Measurements from ENCODE around the gene SMYD3. TPM values are rescaled to one million over a fixed set of nuclear protein-coding genes. Genes with fewer than 3 reads are reported as not detected.
A peak's percentile ranks its signal among the peaks of the same experiment; 100 is the strongest.

Gene SMYD3
- total and polyA plus RNA-seq, 5 donors from 2014 or later = 17.7 to 36.6 (median 28.9) TPM

DNA sequence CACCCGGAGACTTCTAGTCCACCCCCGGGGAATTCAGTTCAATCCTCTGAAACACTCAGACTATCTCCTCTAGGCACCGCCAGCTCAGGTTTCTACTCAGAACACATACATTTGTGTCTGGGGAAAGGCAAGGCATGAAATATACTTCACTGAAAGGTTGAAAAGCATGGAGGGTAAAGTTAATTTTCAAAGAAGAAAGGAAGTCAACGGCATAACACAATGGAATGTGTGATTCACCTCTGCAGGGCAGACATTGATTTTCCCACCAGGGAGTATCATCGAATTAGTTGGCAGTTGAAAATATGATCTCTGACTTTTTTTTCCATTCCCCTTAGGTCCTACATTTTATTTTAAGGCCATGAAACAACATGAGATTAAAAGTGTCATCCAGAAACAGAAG lies 669.4 kb downstream of the SMYD3 start:
- ATAC-seq (ENCODE audit: low read depth in 2 of 2) (no peak), DNase-seq (no peak)
- no peak overlapping the region for H3K4me3 Mint-ChIP-seq
- H3K36me3 ChIP-seq (ENCODE audit: control insufficient read depth, insufficient read depth, low read length) = peaks cover 4% of the 10 kb centered on the region
- peak overlapping the region in 1 of 3 donors; percentile 29 for H3K27ac Mint-ChIP-seq
- no peaks in the 10 kb centered on the region for H3K9me3 ChIP-seq (ENCODE audit: control insufficient read depth in 2 of 2, low read length in 2 of 2)
- H3K4me3 ChIP-seq (ENCODE audit: low read depth, low read length) = no peak overlapping the region
- no peaks in the 10 kb centered on the region for H3K27me3 Mint-ChIP-seq
- H3K27me3 ChIP-seq (ENCODE audit: control insufficient read depth, insufficient read depth, low read length) = no peaks in the 10 kb centered on the region
- peaks cover 0 to 7% (median 0%) of the 10 kb centered on the region in 4 donors for H3K4me1 Mint-ChIP-seq
- no peaks in the 10 kb centered on the region for H3K4me1 ChIP-seq (ENCODE audit: control insufficient read depth, insufficient read depth, low read length, poor library complexity, severe bottlenecking)
- H3K27ac ChIP-seq (ENCODE audit: insufficient read depth, low read length, poor library complexity, severe bottlenecking) = no peak overlapping the region
- H3K9me3 Mint-ChIP-seq = no peaks in the 10 kb centered on the region
- peaks cover 31% of the 10 kb centered on the region for H3K36me3 Mint-ChIP-seq

DNA sequence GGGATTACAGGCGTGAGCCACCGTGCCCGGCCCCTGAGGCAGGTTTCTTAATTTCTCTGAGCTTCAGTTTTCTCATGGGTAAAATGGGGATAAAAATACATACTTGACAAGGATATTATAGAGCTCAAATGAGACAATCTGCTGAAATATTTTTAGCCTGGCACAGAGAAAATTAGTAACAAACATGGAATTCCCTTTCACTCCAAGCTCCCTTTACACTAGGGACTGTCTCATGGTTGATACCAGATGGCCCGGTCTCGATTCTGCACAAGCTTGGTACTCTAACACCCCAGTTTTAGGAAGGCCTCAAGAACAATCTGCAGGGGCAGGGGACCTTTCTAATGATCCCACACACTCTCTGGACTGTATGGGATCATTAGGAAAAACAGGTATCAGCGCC lies 671.7 kb downstream of the SMYD3 start:
- DNase-seq (no peak), ATAC-seq (ENCODE audit: low read depth in 2 of 2) (no peak)
- H3K36me3 Mint-ChIP-seq = peaks cover 45% of the 10 kb centered on the region
- no peaks in the 10 kb centered on the region for H3K27me3 Mint-ChIP-seq
- H3K27ac Mint-ChIP-seq = no peak overlapping the region
- H3K4me1 Mint-ChIP-seq = peaks cover 0 to 7% (median 0%) of the 10 kb centered on the region in 4 donors
- no peak overlapping the region for H3K4me3 Mint-ChIP-seq
- H3K9me3 ChIP-seq (ENCODE audit: control insufficient read depth in 2 of 2, low read length in 2 of 2) = no peaks in the 10 kb centered on the region
- no peaks in the 10 kb centered on the region for H3K27me3 ChIP-seq (ENCODE audit: control insufficient read depth, insufficient read depth, low read length)
- H3K4me1 ChIP-seq (ENCODE audit: control insufficient read depth, insufficient read depth, low read length, poor library complexity, severe bottlenecking) = no peaks in the 10 kb centered on the region
- H3K4me3 ChIP-seq (ENCODE audit: low read depth, low read length) = no peak overlapping the region
- no peaks in the 10 kb centered on the region for H3K9me3 Mint-ChIP-seq
- H3K27ac ChIP-seq (ENCODE audit: insufficient read depth, low read length, poor library complexity, severe bottlenecking) = no peak overlapping the region
- peaks cover 4% of the 10 kb centered on the region for H3K36me3 ChIP-seq (ENCODE audit: control insufficient read depth, insufficient read depth, low read length)

DNA sequence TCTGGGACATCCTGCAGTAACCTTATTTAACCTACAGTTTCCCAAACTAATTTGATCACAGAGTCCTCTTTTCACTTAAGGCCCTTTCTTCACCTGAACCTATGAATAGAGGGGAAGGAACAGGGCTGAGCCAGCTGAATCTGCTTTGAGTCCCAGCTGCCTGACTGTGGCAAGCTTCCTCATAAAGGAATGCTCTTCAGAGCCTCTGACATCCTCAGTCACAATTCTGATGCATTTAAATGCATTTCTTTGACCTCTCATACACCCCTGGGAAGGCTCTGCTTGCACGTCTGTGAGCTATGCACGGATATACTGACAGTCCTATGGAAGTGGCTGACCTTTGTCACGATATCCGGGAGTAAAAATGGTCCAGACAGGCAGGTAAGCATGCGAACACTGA lies 673.1 kb downstream of the SMYD3 start:
- H3K27me3 ChIP-seq (ENCODE audit: control insufficient read depth, insufficient read depth, low read length) = no peaks in the 10 kb centered on the region
- Mint-ChIP-seq H3K36me3 (peaks cover 48% of the 10 kb centered on the region), H3K9me3 (peaks cover 0 to 2% (median 0%) of the 10 kb centered on the region in 7 donors), H3K4me3 (no peak overlapping the region), H3K4me1 (no peaks in the 10 kb centered on the region), H3K27me3 (no peaks in the 10 kb centered on the region), H3K27ac (peak overlapping the region in 1 of 3 donors; percentile 53)
- H3K36me3 ChIP-seq (ENCODE audit: control insufficient read depth, insufficient read depth, low read length) = peaks cover 4% of the 10 kb centered on the region
- no peak for DNase-seq
- ATAC-seq (ENCODE audit: low read depth in 2 of 2) = no peak
- no peak overlapping the region for H3K4me3 ChIP-seq (ENCODE audit: low read depth, low read length)
- H3K27ac ChIP-seq (ENCODE audit: insufficient read depth, low read length, poor library complexity, severe bottlenecking) = no peak overlapping the region
- no peaks in the 10 kb centered on the region for H3K4me1 ChIP-seq (ENCODE audit: control insufficient read depth, insufficient read depth, low read length, poor library complexity, severe bottlenecking)
- H3K9me3 ChIP-seq (ENCODE audit: control insufficient read depth in 2 of 2, low read length in 2 of 2) = no peaks in the 10 kb centered on the region

DNA sequence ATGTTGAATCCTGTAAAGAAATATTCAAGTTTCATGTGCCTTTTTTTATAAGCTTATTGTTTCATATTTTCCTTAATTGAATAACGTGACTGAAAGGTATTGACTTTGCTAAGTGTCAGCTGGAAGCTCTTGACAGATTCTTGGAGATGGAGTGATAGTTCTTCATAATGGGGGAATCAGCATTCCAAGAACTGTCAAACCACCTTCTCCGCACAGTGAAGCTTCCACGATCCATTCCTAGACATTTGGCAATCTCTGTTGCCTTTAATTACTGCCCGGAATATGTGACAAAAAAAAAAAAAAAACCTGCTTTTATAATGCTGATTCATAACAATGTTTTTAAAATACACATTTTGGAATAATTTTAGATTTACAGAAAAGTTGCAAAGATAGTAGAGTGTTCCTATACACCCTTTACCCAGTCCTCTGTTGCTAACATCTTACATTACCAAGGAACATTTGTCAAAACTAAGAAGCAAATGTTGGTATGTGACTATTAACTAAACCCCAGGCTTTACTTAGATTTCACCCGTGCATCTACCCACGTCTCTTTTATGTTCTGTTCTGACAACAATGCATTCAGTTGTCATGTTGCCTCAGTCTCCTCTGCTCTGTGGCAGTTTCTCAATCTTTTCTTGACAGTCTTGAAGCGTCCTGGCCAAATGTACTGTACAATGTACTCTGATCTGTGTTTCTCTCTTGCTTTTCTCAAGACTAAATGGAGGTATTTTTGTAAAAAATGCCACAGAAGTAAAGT lies 674.1 kb downstream of the SMYD3 start:
- H3K27ac Mint-ChIP-seq = no peak overlapping the region
- peaks cover 47% of the 10 kb centered on the region for H3K36me3 Mint-ChIP-seq
- H3K9me3 ChIP-seq (ENCODE audit: control insufficient read depth in 2 of 2, low read length in 2 of 2) = no peaks in the 10 kb centered on the region
- DNase-seq (no peak), ATAC-seq (ENCODE audit: low read depth in 2 of 2) (no peak)
- H3K27me3 Mint-ChIP-seq = no peaks in the 10 kb centered on the region
- H3K27ac ChIP-seq (ENCODE audit: insufficient read depth, low read length, poor library complexity, severe bottlenecking) = no peak overlapping the region
- peaks cover 0 to 2% (median 0%) of the 10 kb centered on the region in 7 donors for H3K9me3 Mint-ChIP-seq
- no peak overlapping the region for H3K4me3 ChIP-seq (ENCODE audit: low read depth, low read length)
- H3K4me3 Mint-ChIP-seq = no peak overlapping the region
- H3K36me3 ChIP-seq (ENCODE audit: control insufficient read depth, insufficient read depth, low read length) = peaks cover 4% of the 10 kb centered on the region
- no peaks in the 10 kb centered on the region for H3K4me1 Mint-ChIP-seq
- no peaks in the 10 kb centered on the region for H3K27me3 ChIP-seq (ENCODE audit: control insufficient read depth, insufficient read depth, low read length)
- no peaks in the 10 kb centered on the region for H3K4me1 ChIP-seq (ENCODE audit: control insufficient read depth, insufficient read depth, low read length, poor library complexity, severe bottlenecking)

DNA sequence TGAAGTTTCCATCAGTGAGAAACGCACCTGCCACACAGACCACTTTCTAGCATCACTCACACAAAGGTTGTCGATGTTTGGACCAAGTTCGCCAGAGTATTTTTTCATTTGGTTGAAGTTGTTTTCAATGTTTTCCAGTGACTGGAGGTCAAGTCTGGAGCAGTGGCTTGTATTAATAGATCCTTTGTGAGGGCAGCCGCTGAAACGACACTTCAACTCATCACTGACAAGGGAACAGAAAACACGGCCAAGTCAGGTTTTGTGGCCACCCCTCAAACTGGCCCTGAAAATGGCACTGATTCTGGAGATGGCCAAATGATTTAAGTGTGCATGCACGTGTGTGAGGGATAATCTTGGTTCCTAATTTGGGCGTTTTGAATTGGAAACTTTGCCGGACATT lies 675.6 kb downstream of the SMYD3 start:
- no peaks in the 10 kb centered on the region for H3K4me1 Mint-ChIP-seq
- H3K9me3 Mint-ChIP-seq = peaks cover 0 to 4% (median 0%) of the 10 kb centered on the region in 7 donors
- ATAC-seq (ENCODE audit: low read depth in 2 of 2) (no peak), DNase-seq (no peak)
- Histone ChIP-seq H3K4me1 (ENCODE audit: control insufficient read depth, insufficient read depth, low read length, poor library complexity, severe bottlenecking) (no peaks in the 10 kb centered on the region), H3K9me3 (ENCODE audit: control insufficient read depth in 2 of 2, low read length in 2 of 2) (no peaks in the 10 kb centered on the region), H3K4me3 (ENCODE audit: low read depth, low read length) (no peak overlapping the region), H3K27me3 (ENCODE audit: control insufficient read depth, insufficient read depth, low read length) (no peaks in the 10 kb centered on the region), H3K27ac (ENCODE audit: insufficient read depth, low read length, poor library complexity, severe bottlenecking) (no peak overlapping the region), H3K36me3 (ENCODE audit: control insufficient read depth, insufficient read depth, low read length) (peaks cover 3% of the 10 kb centered on the region)
- H3K36me3 Mint-ChIP-seq = peaks cover 39% of the 10 kb centered on the region
- H3K27me3 Mint-ChIP-seq = no peaks in the 10 kb centered on the region
- no peak overlapping the region for H3K4me3 Mint-ChIP-seq
- no peak overlapping the region for H3K27ac Mint-ChIP-seq

DNA sequence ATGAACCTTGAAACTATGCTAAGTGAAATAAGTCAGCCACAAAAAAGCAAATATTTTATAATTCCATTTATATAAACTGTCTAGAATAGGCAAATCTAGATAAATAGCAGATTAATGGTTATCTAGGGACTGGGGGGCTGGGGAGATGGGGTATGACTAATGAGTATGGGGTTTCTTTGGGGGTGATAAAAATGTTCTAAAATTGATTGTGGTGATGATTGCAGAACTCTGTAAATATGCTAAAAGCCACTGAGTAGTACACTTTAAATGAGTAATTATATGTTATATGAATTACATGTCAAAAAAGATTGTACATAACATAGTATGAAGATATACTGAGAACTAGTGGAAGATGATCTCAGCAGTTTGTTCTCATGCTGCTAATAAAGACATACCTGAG lies 677.3 kb downstream of the SMYD3 start:
- Histone ChIP-seq H3K27me3 (ENCODE audit: control insufficient read depth, insufficient read depth, low read length) (no peaks in the 10 kb centered on the region), H3K4me3 (ENCODE audit: low read depth, low read length) (no peak overlapping the region), H3K36me3 (ENCODE audit: control insufficient read depth, insufficient read depth, low read length) (no peaks in the 10 kb centered on the region), H3K27ac (ENCODE audit: insufficient read depth, low read length, poor library complexity, severe bottlenecking) (no peak overlapping the region), H3K9me3 (ENCODE audit: control insufficient read depth in 2 of 2, low read length in 2 of 2) (no peaks in the 10 kb centered on the region), H3K4me1 (ENCODE audit: control insufficient read depth, insufficient read depth, low read length, poor library complexity, severe bottlenecking) (no peaks in the 10 kb centered on the region)
- H3K27ac Mint-ChIP-seq = no peak overlapping the region
- H3K9me3 Mint-ChIP-seq = peaks cover 0 to 4% (median 0%) of the 10 kb centered on the region in 7 donors
- no peaks in the 10 kb centered on the region for H3K4me1 Mint-ChIP-seq
- H3K27me3 Mint-ChIP-seq = no peaks in the 10 kb centered on the region
- no peak overlapping the region for H3K4me3 Mint-ChIP-seq
- ATAC-seq (ENCODE audit: low read depth in 2 of 2) = no peak
- DNase-seq = no peak
- peaks cover 36% of the 10 kb centered on the region for H3K36me3 Mint-ChIP-seq

DNA sequence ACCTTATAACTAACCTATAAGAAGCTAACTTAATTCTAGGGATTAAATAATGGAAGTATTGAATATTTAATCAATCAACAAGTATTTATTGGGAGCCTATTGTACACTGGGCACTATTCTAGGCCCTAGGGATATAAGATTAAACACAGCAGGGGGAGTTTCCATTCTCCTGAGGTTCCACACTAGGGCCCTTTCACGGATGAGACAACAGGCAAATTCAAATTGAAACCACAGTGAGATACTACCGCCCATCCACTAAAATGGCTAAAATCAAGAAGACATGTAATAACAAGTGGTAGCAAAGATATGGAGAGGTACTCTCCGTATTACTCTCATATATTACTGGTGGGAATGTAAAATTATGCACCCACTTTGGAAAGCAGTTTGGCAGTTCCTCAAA lies 677.9 kb downstream of the SMYD3 start:
- H3K36me3 ChIP-seq (ENCODE audit: control insufficient read depth, insufficient read depth, low read length) = no peaks in the 10 kb centered on the region
- H3K27ac ChIP-seq (ENCODE audit: insufficient read depth, low read length, poor library complexity, severe bottlenecking) = no peak overlapping the region
- no peak overlapping the region for H3K4me3 ChIP-seq (ENCODE audit: low read depth, low read length)
- H3K4me3 Mint-ChIP-seq = no peak overlapping the region
- no peaks in the 10 kb centered on the region for H3K4me1 Mint-ChIP-seq
- H3K27ac Mint-ChIP-seq = no peak overlapping the region
- H3K36me3 Mint-ChIP-seq = peaks cover 31% of the 10 kb centered on the region
- DNase-seq = no peak
- H3K9me3 Mint-ChIP-seq = peaks cover 0 to 4% (median 0%) of the 10 kb centered on the region in 7 donors
- no peaks in the 10 kb centered on the region for H3K27me3 Mint-ChIP-seq
- no peak for ATAC-seq (ENCODE audit: low read depth in 2 of 2)
- H3K4me1 ChIP-seq (ENCODE audit: control insufficient read depth, insufficient read depth, low read length, poor library complexity, severe bottlenecking) = no peaks in the 10 kb centered on the region
- H3K27me3 ChIP-seq (ENCODE audit: control insufficient read depth, insufficient read depth, low read length) = no peaks in the 10 kb centered on the region
- no peaks in the 10 kb centered on the region for H3K9me3 ChIP-seq (ENCODE audit: control insufficient read depth in 2 of 2, low read length in 2 of 2)

DNA sequence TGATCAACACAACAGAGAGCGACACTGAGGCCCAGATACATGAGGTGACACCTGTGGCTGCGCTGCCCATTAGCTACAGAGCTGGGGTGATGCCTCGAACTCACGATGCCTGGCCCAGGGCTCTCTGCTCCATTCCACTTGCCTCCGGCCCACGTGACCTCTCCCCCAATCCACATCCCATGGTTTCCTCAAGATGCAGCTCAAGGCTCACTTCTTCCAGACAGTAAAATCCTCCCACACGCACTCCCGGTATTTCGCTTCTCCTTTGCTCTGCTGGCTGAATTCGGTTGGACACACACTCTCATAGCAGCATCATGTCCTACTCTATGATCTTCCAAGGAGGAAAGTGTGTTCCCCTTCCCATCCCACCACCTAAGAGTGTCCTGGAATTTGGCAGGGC lies 679.8 kb downstream of the SMYD3 start:
- Mint-ChIP-seq H3K9me3 (peaks cover 0 to 10% (median 3%) of the 10 kb centered on the region in 7 donors), H3K4me3 (no peak overlapping the region), H3K36me3 (peaks cover 23% of the 10 kb centered on the region), H3K27ac (no peak overlapping the region), H3K4me1 (no peaks in the 10 kb centered on the region), H3K27me3 (no peaks in the 10 kb centered on the region)
- DNase-seq (no peak), ATAC-seq (ENCODE audit: low read depth in 2 of 2) (no peak)
- H3K4me3 ChIP-seq (ENCODE audit: low read depth, low read length) = no peak overlapping the region
- no peaks in the 10 kb centered on the region for H3K4me1 ChIP-seq (ENCODE audit: control insufficient read depth, insufficient read depth, low read length, poor library complexity, severe bottlenecking)
- H3K9me3 ChIP-seq (ENCODE audit: control insufficient read depth in 2 of 2, low read length in 2 of 2) = no peaks in the 10 kb centered on the region
- no peaks in the 10 kb centered on the region for H3K36me3 ChIP-seq (ENCODE audit: control insufficient read depth, insufficient read depth, low read length)
- no peak overlapping the region for H3K27ac ChIP-seq (ENCODE audit: insufficient read depth, low read length, poor library complexity, severe bottlenecking)
- no peaks in the 10 kb centered on the region for H3K27me3 ChIP-seq (ENCODE audit: control insufficient read depth, insufficient read depth, low read length)

Measured in CD4-positive, CD25-positive, alpha-beta regulatory T cell (primary cell).